Astrocyte of the spinal cord (primary cell): ENCODE results near the gene LUC7L3.

Experiments used
- DNase-seq: peaks from one replicate; pipeline ENCODE4 v3.0.0; 2011; ENCODE audit warnings: low read depth, low spot score
- H3K4me3 ChIP-seq: 2 replicates; pipeline ENCODE4 v1.5.1; 2011; ENCODE audit warnings: low read depth, mild to moderate bottlenecking, low read length, moderate library complexity
- in situ Hi-C: cut with HindIII; loops from 2 replicates; pipeline ENCODE4 v1.10.0; 2017; ENCODE audit warnings: low sequenced_read_pairs
- TF ChIP-seq, protein P1 (sequence below): IDR thresholded peaks from 2 replicates; pipeline ENCODE4 v1.5.1; 2012; ENCODE audit warnings: low read depth, mild to moderate bottlenecking, low read length, inconsistent platforms

LUC7L3 gene

GRCh38 chr17:50728881-50729765, 9.7 kb downstream of the LUC7L3 start:
- TF ChIP-seq, protein P1, sequence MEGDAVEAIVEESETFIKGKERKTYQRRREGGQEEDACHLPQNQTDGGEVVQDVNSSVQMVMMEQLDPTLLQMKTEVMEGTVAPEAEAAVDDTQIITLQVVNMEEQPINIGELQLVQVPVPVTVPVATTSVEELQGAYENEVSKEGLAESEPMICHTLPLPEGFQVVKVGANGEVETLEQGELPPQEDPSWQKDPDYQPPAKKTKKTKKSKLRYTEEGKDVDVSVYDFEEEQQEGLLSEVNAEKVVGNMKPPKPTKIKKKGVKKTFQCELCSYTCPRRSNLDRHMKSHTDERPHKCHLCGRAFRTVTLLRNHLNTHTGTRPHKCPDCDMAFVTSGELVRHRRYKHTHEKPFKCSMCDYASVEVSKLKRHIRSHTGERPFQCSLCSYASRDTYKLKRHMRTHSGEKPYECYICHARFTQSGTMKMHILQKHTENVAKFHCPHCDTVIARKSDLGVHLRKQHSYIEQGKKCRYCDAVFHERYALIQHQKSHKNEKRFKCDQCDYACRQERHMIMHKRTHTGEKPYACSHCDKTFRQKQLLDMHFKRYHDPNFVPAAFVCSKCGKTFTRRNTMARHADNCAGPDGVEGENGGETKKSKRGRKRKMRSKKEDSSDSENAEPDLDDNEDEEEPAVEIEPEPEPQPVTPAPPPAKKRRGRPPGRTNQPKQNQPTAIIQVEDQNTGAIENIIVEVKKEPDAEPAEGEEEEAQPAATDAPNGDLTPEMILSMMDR, result no peak
- in situ Hi-C loops, result no loop called here
- DNase-seq, result no peak

GRCh38 chr17:50731575-50732460, 12.4 kb downstream of the LUC7L3 start:
- in situ Hi-C loops, result no loop called here
- no peak for DNase-seq
- TF ChIP-seq, protein P1, result no peak
- no peak overlapping the region for H3K4me3 ChIP-seq

More at GRCh38 chr17:50728881-50729765, 9.7 kb downstream of the LUC7L3 start:
- H3K4me3 ChIP-seq, result no peak overlapping the region

DNA sequence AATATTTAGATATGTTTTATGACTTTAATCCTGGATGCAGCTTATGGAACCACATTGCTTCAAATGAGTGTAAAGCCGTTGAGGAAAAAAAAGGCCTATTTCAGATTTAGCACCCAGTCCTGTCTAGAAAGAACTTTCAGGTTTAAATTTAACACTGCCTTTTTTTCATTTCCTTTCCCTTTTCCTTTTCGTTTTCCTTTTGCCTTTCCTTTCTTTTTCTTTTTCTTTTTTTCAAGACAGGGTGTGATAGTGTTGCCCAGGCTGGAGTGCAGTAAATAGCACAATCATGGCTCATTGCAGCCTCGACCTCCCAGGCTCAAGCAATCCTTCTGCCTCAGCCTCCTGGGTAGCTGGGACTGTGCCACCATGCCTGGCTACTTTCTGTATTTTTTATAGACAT, 15.9 kb downstream of the LUC7L3 start:
- in situ Hi-C loops, result no loop called here
- no peak for DNase-seq
- no peak overlapping the region for H3K4me3 ChIP-seq
- TF ChIP-seq, protein P1, result no peak

DNA sequence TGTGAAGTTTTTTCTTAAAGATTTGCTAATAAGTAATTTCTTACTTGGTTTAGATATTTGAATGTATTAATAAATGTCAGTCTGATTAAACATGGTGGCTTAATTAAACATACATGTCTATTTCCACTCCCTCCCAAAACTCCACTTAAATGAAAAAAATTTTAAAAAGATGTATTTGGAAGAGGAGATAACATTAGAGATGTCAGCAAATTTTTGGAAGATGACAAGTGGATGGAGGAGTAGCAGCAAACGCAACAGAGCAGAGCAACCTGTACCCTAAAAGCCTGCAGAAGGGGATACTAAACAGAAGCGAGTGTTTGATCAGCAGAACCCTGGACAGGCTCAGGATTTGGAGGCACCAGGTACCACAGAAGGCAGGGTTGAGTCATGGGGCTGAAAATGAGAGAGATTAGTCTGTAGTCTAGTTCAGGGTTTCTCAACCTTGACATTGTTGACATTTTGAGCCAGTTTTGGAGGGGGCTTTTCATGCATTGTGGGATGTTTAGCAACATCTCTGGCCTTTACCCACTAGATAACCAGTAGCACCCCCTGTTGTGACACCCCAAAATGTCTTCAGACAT, 17.8 kb downstream of the LUC7L3 start:
- no peak for DNase-seq
- in situ Hi-C loops, result no loop called here

GRCh38 chr17:50739098-50739497, 19.7 kb downstream of the LUC7L3 start:
- TF ChIP-seq, protein P1, result no peak
- no peak overlapping the region for H3K4me3 ChIP-seq
- in situ Hi-C loops, result no loop called here
- no peak for DNase-seq

More for the DNA sequence above, 17.8 kb downstream of the LUC7L3 start:
- TF ChIP-seq, protein P1, result no peak
- H3K4me3 ChIP-seq, result no peak overlapping the region

DNA sequence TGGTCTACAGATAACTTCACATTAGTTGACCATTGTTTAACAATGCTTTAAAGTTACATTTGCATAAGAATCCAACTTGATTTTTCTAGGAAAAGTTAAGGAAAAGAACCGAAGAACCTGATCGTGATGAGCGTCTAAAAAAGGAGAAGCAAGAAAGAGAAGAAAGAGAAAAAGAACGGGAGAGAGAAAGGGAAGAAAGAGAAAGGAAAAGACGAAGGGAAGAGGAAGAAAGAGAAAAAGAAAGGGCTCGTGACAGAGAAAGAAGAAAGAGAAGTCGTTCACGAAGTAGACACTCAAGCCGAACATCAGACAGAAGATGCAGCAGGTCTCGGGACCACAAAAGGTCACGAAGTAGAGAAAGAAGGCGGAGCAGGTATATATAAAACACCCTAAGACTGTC, 26.2 kb downstream of the LUC7L3 start:
- no peak for DNase-seq
- in situ Hi-C loops, result no loop called here
- TF ChIP-seq, protein P1, result no peak
- no peak overlapping the region for H3K4me3 ChIP-seq
